PFSK-1 (cell line): ENCODE results near the gene IQGAP2.

Source experiments
- FOXP2 ChIP-seq: optimal IDR thresholded peaks from 2 replicates; pipeline ENCODE3; 2011; ENCODE audit warnings: borderline replicate concordance, control low read depth, inconsistent platforms; ENCODE audit not compliant: insufficient read depth; ENCODE audit errors: extremely low read length, extremely low read depth
- POLR2AphosphoS5 ChIP-seq: IDR thresholded peaks from 2 replicates; pipeline ENCODE4 v1.6.1; 2012; ENCODE audit warnings: low read depth, mild to moderate bottlenecking, control low read depth, low read length, moderate library complexity
- REST ChIP-seq, 2 experiments: IDR thresholded peaks; 2 replicates each; pipeline versions ENCODE4 v1.6.1 to v1.8.0; 2011 to 2012; ENCODE audit warnings: low read depth in 2 of 2, low read length in 2 of 2, control low read depth in 1 of 2, inconsistent platforms in 1 of 2, mild to moderate bottlenecking in 1 of 2, moderate library complexity in 1 of 2; ENCODE audit not compliant: insufficient read depth in 1 of 2
- SIN3A ChIP-seq: IDR thresholded peaks from 2 replicates; pipeline ENCODE4 v1.6.1; 2012; ENCODE audit warnings: mild to moderate bottlenecking, low read length, moderate library complexity, borderline replicate concordance; ENCODE audit not compliant: insufficient read depth
- TAF1 ChIP-seq: IDR thresholded peaks from 2 replicates; pipeline ENCODE4 v1.6.1; 2012; ENCODE audit warnings: low read length, control low read depth, borderline replicate concordance; ENCODE audit not compliant: insufficient read depth

IQGAP2 gene

GRCh38 chr5:76485511-76485910 is 82.4 kb downstream of the IQGAP2 start:
- TF ChIP-seq REST (IDR thresholded peaks at IDR 0.05; ENCODE audit: insufficient read depth in 1 of 2, low read depth in 2 of 2, low read length in 2 of 2) (no peak), POLR2AphosphoS5 (no peak), TAF1 (no peak), FOXP2 (no peak), SIN3A (no peak)

- TF ChIP-seq SIN3A = no peak
- no peak for TF ChIP-seq FOXP2
- no peak for TF ChIP-seq TAF1
- TF ChIP-seq REST (IDR thresholded peaks at IDR 0.05; ENCODE audit: insufficient read depth in 1 of 2, low read depth in 2 of 2, low read length in 2 of 2) = no peak
- no peak for TF ChIP-seq POLR2AphosphoS5
Measured at GRCh38 chr5:76487386-76487785, 84.3 kb downstream of the IQGAP2 start.

- TF ChIP-seq POLR2AphosphoS5 (no peak), TAF1 (no peak), SIN3A (no peak), FOXP2 (no peak), REST (IDR thresholded peaks at IDR 0.05; ENCODE audit: insufficient read depth in 1 of 2, low read depth in 2 of 2, low read length in 2 of 2) (no peak)
Measured at GRCh38 chr5:76487821-76488220, 84.7 kb downstream of the IQGAP2 start.

- TF ChIP-seq TAF1 (no peak), SIN3A (no peak), FOXP2 (no peak), REST (IDR thresholded peaks at IDR 0.05; ENCODE audit: insufficient read depth in 1 of 2, low read depth in 2 of 2, low read length in 2 of 2) (no peak), POLR2AphosphoS5 (no peak)
Measured at GRCh38 chr5:76488969-76489368, 85.9 kb downstream of the IQGAP2 start.
